IPS-NIHi7 (cell line): ENCODE measurements around the gene ARMC9.

ENCODE experiments used
- DNase-seq: peaks from one replicate; pipeline ENCODE4 v3.0.0; 2012; ENCODE audit warnings: mixed read lengths; ENCODE audit errors: extremely low spot score

ARMC9 gene

DNA sequence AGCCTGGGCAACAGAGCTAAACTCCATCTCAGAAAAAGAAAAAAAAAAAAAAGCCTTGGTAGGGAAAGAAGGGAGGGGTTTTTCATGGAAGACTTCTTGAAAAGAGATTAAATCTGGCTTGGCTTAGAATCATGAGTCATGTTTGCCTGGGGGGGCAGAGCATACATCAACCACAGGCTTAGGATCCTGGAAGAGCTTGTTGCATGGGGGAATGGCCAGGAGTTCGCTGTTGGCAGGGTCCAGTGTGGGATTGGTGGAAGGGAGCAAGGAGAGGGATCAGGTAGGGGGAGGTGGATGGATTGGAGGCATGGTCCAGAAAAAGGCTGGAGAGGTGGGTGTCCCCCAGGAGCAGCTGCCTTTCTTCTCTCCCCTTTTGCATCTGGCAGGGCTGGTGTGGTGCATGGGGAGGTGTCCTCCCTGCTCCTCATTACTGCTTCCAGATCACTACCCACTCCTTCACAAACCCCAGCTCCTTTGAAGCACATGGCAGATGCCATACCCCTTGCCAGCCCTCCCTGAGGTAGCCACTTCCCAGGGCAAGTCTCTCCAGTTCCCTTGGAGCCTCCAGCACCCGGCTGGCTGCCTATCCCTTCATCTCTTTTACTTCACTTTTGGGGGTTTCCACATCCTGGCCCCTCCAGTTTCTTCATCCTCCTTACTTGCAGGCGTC is 2.5 kb downstream of the ARMC9 start:
- no peak for DNase-seq

- DNase-seq: no peak
These were observed 3.0 kb downstream of the ARMC9 start for GRCh38 chr2:231201475-231201814.

DNA sequence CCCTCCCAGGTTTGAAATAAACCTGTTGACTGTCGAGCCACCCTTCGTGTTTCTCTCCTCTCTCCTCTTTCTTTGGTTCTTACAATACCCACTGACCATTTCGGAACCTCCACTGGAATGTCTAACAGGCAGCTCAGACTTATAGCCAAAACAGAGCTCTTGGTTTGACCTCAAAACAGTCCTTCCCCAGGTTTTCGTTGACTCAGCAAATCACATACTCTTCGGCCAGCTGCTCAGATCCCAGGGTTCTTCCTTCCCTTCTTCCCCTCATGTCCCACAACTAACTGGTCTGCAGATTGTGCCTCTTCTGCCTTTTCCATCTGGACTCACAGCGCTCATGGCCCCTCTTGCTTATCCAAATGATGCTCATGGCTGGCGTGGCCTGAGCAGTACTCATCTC is 4.7 kb downstream of the ARMC9 start:
- no peak for DNase-seq

DNA sequence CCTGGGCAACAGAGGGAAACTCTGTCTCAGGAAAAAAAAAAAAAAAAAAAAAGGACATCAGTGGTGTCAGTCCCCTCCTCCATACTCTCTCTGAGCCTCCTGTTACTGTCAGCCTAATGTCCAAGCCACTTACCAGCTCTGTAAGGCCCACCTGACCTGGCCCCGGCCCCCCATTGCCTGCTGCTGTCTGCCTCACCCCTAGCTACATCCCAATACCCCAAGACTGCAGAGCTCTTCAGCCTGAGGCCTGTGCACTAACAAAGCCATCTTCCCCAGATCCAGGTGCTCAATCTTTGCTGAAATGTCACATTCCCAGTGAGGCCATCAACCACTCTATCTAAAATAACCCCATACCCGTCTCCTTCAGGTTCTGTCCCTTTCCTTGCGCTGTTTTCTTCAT is 5.7 kb downstream of the ARMC9 start:
- DNase-seq: no peak

GRCh38 chr2:231204581-231204980 is 6.2 kb downstream of the ARMC9 start:
- DNase-seq: no peak

- no peak for DNase-seq
These were observed 9.3 kb downstream of the ARMC9 start for GRCh38 chr2:231207734-231208133.

DNA sequence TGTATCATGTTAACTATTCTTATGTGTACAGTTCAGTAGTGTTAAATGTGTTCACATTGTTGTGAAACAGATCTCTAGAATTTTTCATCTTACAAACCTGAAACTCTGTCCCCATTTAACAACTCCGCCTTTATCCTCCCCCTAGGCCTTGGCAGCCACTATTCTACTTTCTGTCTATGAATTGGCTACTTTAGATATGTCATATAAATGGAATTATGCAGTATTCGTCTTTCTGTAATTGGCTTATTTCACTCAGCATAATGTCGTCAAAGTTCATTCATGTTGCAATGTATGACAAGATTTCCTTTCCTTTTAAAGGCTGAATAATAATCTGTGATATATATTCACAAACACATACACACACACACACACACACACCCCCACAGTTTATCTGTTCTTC is 12.4 kb downstream of the ARMC9 start:
- no peak for DNase-seq

- DNase-seq: no peak
These were observed 13.1 kb downstream of the ARMC9 start for GRCh38 chr2:231211486-231211885.

- DNase-seq: no peak
These were observed 14.0 kb downstream of the ARMC9 start for GRCh38 chr2:231212329-231212845.

DNA sequence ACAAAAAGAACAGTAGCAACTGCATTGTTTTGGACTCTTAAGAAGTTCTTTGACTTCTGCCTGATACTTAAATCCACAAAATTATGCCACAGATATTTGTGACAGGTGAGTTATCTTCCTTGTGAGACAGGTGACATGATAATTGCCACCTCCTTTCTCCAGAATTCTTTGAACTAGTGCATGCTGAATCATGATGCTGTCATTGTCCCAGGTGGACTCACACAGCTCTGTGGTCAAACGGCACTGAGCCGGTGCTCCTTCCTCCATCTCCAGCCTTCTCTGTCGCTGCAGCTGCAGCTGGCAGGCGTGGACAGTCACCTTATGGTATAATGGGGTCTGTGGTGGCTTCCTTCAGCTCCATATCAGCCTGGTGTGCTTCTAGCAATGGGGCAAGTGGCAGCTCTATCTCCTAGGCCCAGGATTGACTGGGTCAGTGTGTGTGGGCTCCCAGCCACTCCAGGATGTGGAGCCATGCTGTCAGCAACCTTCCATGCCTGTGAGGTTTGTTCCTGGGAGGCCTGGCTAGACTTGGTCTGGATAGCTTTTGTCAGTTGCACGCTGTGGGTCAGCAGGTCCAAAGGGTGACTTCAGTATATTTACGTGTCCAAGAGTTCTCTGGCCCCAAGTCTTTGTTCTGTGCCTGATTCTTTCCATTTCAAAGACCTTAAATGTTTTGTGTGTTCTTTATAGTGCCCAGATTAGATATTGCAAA is 15.7 kb downstream of the ARMC9 start:
- no peak for DNase-seq

DNA sequence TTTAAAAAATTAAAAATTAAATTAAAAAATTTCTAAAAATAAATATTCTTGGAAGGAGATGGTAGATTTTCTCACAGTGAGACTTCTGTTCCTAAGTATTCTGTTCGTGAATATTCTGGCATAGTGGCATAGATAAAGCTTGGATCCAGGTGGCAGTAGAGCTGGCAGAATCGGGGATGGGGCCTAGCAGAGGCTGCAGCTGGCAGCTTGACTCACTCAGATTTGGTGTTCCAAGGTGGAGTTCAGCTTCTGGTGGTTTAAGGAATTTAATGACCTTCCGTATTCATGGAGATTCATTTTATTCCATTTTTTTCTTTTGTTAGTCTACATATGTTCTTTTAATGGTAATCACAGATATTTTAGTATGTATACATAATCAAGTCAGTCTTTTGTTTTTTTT is 19.9 kb downstream of the ARMC9 start:
- DNase-seq: no peak

GRCh38 chr2:231219289-231219688 is 20.9 kb downstream of the ARMC9 start:
- DNase-seq: no peak

- no peak for DNase-seq
These were observed 23.3 kb downstream of the ARMC9 start for GRCh38 chr2:231221761-231222160.

DNA sequence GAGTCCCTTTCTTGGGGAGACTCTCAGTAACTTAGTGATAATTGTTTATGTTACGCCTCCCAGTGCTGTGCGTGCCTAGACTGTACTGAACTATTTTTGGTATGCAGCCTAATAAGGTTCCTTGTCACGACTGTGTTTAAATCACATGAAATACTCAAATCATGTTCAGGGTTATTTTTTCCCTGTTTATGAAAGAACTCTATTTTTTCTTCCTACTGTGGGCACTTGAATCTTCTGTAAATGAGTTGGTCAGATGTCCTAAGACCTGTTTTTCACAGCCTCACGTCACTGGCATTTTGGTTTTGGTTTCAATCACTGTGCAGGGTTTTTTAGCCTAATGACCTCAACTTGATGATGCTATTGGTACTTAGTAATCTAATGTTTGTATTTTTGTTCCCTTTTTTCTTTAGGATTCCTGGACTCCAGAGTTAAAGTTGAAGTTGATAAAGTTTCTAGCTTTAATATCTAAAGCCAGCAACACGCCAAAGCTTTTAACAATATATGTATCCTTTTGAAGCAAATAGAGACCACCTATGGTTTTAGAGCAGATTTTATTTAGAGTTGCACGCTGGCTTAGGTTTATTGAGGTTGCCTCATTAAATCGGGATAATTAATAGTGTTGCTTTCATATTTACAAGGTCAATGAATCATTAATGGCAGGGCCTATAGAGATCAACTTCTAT is 24.0 kb downstream of the ARMC9 start:
- no peak for DNase-seq

- no peak for DNase-seq
These were observed 24.6 kb downstream of the ARMC9 start for GRCh38 chr2:231223001-231223375.

DNA sequence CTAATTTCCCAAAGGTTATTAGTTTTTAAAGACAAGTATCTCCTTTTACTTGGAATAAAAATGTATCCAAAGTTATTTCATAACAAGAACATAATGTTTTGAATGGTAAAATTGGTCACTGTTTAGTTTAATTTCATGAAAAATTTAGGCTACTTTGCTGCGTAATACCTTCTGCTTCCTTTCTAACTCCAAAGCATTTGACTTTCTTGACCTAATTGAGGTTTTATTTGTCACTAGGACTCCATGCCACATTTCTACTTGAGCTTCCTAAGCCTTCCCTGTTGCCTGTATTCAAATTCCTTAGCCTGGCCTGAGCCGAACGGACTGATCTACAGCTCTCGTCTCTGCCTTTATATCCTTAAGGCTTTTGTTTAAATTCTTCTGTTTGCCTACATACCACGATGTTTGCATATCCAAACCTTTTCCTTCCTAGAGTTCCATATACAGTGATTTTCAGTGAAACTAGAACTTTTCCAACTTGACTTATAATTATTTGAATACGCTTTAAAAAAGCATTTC is 25.1 kb downstream of the ARMC9 start:
- DNase-seq: no peak

DNA sequence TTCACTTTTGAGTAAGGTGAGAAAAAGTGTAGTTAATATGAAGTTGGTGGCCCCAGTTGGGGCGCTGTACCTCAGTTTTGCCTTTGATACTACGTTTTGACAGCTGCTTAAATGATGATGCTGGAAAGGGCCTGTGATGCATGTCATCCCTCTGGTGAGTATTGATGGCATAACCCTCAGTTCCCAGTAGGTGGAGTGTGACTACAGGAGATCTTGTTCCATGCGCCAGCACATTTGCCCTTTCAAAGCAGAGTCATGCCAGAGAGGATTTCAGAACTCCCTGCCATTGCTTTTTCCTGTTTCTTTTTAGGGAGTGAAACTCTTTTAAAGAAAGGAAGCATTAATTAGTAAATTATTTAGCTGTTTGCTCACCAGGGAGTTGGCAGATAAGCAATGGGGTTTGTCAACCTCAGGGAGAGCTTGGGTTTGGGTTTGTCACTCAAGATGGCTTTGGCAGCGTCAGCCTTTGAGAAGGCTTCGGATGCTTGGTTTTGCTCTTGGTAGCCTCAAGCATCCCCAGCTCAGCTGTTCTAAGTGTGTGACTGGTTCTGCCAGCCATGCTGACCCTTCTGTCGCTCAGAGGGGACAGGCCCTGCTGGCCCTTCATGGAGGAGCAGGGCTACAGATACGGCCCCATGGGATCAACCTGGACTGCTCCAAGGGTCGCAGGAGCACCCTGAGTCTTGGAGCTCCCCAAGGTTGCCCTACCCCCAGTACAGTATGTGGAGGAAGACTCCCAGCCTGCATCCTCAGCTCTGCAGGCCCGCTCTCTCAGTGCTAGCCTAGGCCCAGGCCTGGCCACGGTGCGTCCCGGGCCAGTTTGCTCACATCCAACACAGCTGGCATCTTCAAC is 29.1 kb downstream of the ARMC9 start:
- peak; percentile 94 for DNase-seq

DNA sequence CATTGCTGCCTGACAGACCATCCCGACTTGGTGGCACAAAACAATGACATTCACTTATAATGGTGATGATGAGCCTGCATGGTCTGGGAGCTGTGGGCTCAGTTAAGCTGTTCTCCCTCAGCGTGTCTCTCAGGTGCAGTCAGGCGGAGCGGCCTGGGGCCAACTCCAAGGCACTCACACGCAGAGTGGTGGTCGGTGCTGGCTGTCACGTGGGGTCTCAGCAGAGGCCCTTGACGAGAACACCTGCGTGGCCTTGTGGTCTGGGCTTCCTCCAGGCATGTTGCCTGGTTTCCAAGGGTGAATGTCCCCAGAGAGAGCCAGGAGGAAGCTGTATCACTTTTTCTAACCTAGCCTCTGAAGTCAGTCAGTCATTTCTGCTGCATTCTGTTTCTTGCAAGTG is 29.8 kb downstream of the ARMC9 start:
- DNase-seq: no peak

GRCh38 chr2:231228974-231229529 is 30.6 kb downstream of the ARMC9 start:
- no peak for DNase-seq

GRCh38 chr2:231235217-231235616 is 36.8 kb downstream of the ARMC9 start:
- no peak for DNase-seq

DNA sequence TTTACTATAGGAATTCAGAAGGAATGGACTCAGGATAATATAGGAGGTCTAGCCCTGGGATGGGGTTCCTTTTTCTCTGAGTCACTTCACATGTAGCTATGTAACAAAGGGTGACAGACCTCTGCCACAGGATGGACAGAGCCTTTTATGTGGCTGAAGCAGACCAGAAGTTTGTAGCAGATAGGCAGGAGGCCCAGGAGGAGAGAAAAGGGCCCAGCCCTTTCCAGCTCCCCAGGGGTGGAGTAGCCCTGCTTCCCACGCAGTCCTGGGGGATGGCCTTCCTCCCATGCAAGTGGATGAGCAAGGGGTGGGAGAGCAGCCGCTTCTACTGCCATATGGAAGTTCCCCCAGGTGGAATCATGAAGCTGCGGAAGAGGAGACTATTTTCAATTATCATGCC is 40.3 kb downstream of the ARMC9 start:
- no peak for DNase-seq

DNA sequence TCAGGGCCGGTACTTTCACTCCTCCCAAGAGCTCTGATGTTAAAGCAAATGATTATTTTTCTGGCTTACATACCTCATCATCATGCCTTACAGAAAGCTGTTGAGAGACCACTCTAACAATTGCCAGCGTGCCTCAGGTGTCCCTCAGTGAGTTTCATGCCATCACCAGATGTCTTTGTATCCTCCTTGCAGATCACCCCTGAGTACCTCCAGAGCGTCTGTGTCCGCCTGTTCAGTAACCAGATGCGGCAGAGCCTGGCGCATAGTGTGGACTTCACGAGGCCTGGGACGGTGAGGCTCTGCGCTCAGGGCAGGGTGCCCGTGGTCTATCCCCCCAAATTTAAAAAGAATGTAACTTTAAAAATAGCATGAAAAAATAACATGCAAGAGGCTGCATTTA is 41.3 kb downstream of the ARMC9 start:
- no peak for DNase-seq
